GM08714 (cell line): ENCODE data around the gene NEMP2.
"Not testable (repeated sequence)": the region's sequence is repeated elsewhere in the genome, so short reads cannot be mapped to it uniquely, and the experiment has no call there.

ENCODE experiments used
- H3K4me3 ChIP-seq: fragments of 200-500 bp; sonication (Bioruptor generic); 2 replicates; pipeline ENCODE4 v1.5.1; 2014; ENCODE audit warnings: mild to moderate bottlenecking, low read length, inconsistent platforms
- ZNF274 ChIP-seq: IDR thresholded peaks from 2 replicates; pipeline ENCODE4 v1.6.1; 2012; ENCODE audit warnings: mild to moderate bottlenecking, low read depth, low read length

NEMP2 gene

GRCh38 chr2:190519975-190520767 lies 14.4 kb downstream of the NEMP2 start:
- TF ChIP-seq ZNF274 = no peak
- no peak overlapping the region for H3K4me3 ChIP-seq

- no peak for TF ChIP-seq ZNF274
- H3K4me3 ChIP-seq = no peak overlapping the region
Measured at GRCh38 chr2:190517468-190517867, 17.1 kb downstream of the NEMP2 start.

GRCh38 chr2:190515687-190516086 lies 18.8 kb downstream of the NEMP2 start:
- no peak for TF ChIP-seq ZNF274
- no peak overlapping the region for H3K4me3 ChIP-seq

DNA sequence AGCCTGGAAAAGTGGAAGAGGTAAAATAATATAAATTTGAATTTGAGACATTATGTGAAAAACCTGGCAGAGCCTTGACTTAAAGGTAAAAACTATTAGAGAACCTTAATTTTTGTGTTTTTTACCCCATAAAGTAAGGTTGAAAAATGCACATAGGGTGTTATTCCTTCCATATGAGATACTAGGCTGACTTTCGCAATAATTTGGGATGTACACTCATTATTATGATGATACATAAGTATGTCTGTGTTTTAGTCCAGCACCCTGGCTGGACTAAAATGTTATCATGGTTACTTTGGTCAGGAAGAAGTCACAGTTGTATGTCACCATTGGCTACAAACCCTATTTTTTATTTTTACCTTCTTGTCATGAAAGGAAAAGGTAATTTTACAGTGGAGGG lies 19.8 kb downstream of the NEMP2 start:
- no peak overlapping the region for H3K4me3 ChIP-seq
- TF ChIP-seq ZNF274 = no peak

DNA sequence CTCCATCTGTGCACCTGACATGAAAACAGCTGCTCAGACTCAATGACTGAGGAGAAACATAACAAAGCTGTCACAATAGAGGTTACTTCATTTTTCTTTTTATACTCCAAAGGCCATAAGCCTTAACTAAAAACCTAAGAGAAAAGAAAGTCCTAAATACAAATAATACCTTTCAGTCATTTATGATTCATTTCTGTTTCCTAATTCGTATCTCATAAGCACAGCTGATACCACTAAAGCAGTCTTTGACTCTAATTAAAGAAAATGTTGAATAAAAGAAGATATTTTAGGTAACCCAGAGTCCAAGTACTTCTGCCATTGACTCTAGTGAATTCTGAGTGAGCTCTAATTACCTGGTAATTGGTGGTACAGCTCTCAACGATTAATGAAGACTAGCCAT lies 20.6 kb downstream of the NEMP2 start:
- H3K4me3 ChIP-seq = no peak overlapping the region
- no peak for TF ChIP-seq ZNF274

- no peak for TF ChIP-seq ZNF274
- no peak overlapping the region for H3K4me3 ChIP-seq
Measured at GRCh38 chr2:190512539-190513095, 21.9 kb downstream of the NEMP2 start.

DNA sequence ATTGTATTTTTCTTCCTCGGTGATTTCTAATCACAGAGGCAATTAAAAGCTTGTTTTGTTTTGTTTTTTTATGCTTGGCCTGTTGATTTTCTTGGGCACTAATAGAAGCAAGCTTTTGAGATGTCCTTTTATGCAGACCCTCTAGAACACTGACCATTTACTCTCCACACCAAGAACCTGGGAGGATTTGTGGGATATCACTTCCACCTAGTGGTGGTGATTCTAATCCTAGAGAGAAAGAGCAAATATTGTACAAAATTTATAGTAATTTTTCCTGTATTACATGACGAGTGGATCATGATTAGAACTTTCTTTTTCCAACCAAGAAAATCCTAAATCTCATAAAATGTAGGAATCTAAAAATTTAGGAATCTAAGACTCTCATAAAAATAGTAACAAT lies 23.4 kb downstream of the NEMP2 start:
- H3K4me3 ChIP-seq = no peak overlapping the region
- TF ChIP-seq ZNF274 = no peak

DNA sequence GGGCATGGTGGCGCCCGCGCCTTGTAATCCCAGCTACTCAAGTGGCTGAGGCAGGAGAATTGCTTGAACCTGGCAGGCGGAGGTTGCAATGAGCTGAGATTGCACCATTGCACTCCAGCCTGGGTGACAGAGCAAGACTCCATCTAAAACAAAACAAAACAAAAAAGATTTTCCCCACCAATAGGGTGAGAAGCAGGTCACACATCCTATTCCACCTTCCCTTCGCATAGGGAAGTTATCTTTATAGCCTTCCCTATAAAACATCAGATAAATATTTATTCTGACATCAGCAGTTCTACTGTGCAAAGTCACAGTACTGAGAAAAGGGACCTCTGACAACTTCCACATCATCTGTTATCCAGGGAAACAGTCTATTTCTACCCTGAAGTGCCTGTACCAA lies 24.6 kb downstream of the NEMP2 start:
- H3K4me3 ChIP-seq = not testable (repeated sequence)

DNA sequence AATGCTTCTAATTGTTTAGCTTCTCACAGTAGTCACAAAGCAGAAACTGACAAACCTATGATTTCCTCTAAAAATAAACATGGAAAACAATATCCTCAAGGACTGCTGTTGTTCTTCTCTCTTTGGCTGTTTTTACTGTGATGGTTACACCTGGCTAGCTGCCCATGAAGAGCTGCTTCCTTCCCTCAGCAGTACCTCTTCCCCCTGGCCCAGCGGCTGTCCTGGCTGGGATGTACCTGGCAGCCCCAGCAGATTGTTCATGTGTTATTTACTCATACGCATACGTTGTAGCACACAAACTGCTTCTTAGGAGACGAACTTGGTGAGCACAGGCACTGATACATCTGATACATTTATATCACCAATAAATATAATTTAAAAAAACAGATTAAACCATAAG lies 27.4 kb downstream of the NEMP2 start:
- no peak for TF ChIP-seq ZNF274
- no peak overlapping the region for H3K4me3 ChIP-seq

GRCh38 chr2:190506666-190507065 lies 27.9 kb downstream of the NEMP2 start:
- TF ChIP-seq ZNF274 = no peak

DNA sequence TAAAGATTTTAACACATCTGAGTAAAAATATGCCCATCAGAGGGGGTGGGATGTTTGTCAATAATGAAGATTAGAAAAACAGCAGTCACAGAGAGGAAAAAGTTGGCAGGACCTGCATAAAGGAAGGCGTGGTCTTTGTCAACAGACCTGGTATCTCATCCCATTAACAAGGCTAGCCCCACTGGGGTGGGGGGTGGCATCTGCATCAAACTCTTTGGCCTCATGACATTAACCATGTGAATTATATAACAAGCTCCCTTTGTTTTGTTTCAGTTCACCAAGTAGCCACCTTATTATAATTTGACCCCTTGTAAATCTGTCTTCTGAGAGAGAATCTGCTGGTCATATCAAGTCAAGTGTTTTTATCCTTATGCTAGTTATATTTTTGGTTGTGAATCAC lies 28.8 kb downstream of the NEMP2 start:
- no peak for TF ChIP-seq ZNF274
- H3K4me3 ChIP-seq = no peak overlapping the region

More at GRCh38 chr2:190506666-190507065, 27.9 kb downstream of the NEMP2 start:
- H3K4me3 ChIP-seq = no peak overlapping the region

DNA sequence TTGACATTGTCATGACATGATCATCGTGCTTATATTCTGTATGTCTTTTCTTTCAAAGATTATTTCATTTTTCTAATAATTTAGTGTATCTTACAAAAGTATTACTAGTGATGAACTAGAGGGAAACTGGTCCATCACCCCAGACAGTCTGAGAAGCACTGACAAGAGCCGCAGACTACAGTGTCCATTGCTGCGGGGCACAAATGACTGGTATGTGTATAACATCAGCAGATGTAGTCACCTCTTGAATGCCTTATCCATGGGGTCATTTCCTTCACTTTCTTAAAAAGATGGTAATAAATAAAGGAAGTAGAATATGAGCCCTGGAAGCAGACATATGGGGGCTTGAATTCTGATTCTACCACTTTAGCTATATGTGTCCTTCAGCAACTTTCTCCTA lies 29.6 kb downstream of the NEMP2 start:
- TF ChIP-seq ZNF274 = no peak
- no peak overlapping the region for H3K4me3 ChIP-seq

- no peak for TF ChIP-seq ZNF274
- H3K4me3 ChIP-seq = no peak overlapping the region
Measured at GRCh38 chr2:190503088-190503487, 31.4 kb downstream of the NEMP2 start.

DNA sequence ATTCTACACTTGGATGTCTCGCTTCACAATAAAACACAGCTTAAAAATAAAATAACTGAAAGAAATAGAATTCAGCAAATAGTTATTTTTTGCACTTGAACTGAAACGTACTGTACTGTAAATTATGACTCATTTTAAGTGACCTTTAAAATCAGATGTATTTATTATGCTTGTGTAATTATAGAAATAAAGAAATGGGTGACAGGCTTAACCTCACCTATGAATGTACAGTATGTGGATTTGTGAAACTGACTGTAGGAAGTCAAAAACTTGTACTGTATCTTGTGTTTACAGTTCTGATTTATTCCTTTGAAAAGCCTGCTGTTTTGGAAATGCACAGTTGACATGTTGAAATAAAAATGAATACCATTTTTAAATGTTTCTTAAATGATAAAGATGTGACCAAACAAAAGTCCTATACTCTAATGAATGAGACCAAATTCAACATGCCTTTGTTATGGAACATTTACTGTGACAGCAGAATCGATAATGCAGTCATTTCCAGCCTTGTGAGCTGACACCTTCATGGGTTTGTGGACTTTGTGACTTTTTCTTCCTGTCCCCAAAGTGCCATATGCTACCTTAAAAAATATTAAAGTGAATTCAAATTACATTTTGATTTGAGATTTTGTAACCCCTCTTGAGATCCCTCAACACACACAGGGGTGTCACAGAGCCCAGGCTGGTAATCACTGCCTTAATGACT lies 32.7 kb downstream of the NEMP2 start:
- TF ChIP-seq ZNF274 = no peak
- H3K4me3 ChIP-seq = no peak overlapping the region

- H3K4me3 ChIP-seq = no peak overlapping the region
- TF ChIP-seq ZNF274 = no peak
Measured at GRCh38 chr2:190501231-190501630, 33.3 kb downstream of the NEMP2 start.
